ENCODE results near the gene E2F7. TPM values are rescaled to one million over a fixed set of nuclear protein-coding genes. Genes with fewer than 3 reads are reported as not detected.

Gene E2F7
- total RNA-seq, 1 experiment from 2014 or later, result 13.1 TPM

DNA sequence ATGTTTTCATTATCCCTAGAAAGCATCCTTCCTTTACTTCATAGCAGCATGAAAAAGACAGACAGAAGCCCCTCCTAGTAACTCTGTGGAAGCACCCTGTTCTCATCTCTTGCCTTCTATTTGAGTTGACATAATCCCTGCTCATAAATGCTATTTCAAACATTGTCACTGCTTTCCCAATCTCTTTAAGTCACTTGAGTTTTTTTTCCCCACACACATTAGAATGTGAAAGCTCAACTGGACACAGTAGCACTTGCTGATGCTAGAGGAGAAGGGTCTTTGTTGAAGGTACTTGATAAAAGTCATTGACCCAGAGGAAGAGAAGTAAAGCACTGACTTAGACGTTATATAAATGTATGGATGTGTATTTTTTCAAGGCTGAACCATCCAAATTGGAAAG lies 3.0 kb downstream of the E2F7 start:
- no peaks in the 10 kb centered on the region for H3K36me3 ChIP-seq (ENCODE audit: control insufficient read depth, insufficient read depth, low read length)
- ATAC-seq (no peak), DNase-seq (ENCODE audit: low read depth, low spot score) (no peak)
- CTCF ChIA-PET, result interaction anchor here (0.7 kb wide), 1 partner anchor 12 kb away, joined by 4 read pairs; no protein-coding TSS in a partner anchor
- no peaks in the 10 kb centered on the region for H3K27me3 ChIP-seq (ENCODE audit: control insufficient read depth, insufficient read depth, low read length)
- in situ Hi-C loops (cut with HindIII; ENCODE audit: low pct_unique_long_range_greater_than_20kb, low sequenced_read_pairs), result no loop called here
- no peaks in the 10 kb centered on the region for H3K9me3 ChIP-seq (ENCODE audit: control insufficient read depth, insufficient read depth, low read depth, low read length)
- peak overlapping the region in 1 of 2 experiments; percentile 86; a peak in 3 of 4 replicates for H3K4me3 ChIP-seq (ENCODE audit: low read depth in 2 of 2, low read length in 2 of 2)
- POLR2A ChIA-PET, result no interaction called here
- intact Hi-C loops (cut with micrococcal nuclease; ENCODE audit: unreplicated experiment), result loop anchor here (5.0 kb wide), 1 partner anchor 260 kb away; no protein-coding TSS in a partner anchor
- BruUV-seq (replicated peaks), result no TSS peak
- H3K4me1 ChIP-seq (ENCODE audit: control insufficient read depth, insufficient read depth, low read length), result peaks cover 20% of the 10 kb centered on the region
- TF ChIP-seq SIN3A (IDR thresholded peaks at IDR 0.05; ENCODE audit: borderline replicate concordance, insufficient read depth, low read depth, low read length) (no peak), TCF7L2 (IDR thresholded peaks at IDR 0.05; ENCODE audit: low read depth, low read length) (no peak), POLR2AphosphoS5 (IDR thresholded peaks at IDR 0.05; ENCODE audit: low read depth, low read length) (no peak)
- TF ChIP-seq, protein P1, sequence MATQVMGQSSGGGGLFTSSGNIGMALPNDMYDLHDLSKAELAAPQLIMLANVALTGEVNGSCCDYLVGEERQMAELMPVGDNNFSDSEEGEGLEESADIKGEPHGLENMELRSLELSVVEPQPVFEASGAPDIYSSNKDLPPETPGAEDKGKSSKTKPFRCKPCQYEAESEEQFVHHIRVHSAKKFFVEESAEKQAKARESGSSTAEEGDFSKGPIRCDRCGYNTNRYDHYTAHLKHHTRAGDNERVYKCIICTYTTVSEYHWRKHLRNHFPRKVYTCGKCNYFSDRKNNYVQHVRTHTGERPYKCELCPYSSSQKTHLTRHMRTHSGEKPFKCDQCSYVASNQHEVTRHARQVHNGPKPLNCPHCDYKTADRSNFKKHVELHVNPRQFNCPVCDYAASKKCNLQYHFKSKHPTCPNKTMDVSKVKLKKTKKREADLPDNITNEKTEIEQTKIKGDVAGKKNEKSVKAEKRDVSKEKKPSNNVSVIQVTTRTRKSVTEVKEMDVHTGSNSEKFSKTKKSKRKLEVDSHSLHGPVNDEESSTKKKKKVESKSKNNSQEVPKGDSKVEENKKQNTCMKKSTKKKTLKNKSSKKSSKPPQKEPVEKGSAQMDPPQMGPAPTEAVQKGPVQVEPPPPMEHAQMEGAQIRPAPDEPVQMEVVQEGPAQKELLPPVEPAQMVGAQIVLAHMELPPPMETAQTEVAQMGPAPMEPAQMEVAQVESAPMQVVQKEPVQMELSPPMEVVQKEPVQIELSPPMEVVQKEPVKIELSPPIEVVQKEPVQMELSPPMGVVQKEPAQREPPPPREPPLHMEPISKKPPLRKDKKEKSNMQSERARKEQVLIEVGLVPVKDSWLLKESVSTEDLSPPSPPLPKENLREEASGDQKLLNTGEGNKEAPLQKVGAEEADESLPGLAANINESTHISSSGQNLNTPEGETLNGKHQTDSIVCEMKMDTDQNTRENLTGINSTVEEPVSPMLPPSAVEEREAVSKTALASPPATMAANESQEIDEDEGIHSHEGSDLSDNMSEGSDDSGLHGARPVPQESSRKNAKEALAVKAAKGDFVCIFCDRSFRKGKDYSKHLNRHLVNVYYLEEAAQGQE (IDR thresholded peaks at IDR 0.05; ENCODE audit: insufficient read depth in 1 of 2, low read depth in 2 of 2, low read length in 1 of 2), result no peak
- TF ChIP-seq, protein P2, sequence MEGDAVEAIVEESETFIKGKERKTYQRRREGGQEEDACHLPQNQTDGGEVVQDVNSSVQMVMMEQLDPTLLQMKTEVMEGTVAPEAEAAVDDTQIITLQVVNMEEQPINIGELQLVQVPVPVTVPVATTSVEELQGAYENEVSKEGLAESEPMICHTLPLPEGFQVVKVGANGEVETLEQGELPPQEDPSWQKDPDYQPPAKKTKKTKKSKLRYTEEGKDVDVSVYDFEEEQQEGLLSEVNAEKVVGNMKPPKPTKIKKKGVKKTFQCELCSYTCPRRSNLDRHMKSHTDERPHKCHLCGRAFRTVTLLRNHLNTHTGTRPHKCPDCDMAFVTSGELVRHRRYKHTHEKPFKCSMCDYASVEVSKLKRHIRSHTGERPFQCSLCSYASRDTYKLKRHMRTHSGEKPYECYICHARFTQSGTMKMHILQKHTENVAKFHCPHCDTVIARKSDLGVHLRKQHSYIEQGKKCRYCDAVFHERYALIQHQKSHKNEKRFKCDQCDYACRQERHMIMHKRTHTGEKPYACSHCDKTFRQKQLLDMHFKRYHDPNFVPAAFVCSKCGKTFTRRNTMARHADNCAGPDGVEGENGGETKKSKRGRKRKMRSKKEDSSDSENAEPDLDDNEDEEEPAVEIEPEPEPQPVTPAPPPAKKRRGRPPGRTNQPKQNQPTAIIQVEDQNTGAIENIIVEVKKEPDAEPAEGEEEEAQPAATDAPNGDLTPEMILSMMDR (IDR thresholded peaks at IDR 0.05), result no peak
- peak overlapping the region; percentile 75 for H3K27ac ChIP-seq (ENCODE audit: low read length)

- ATAC-seq (no peak), DNase-seq (ENCODE audit: low read depth, low spot score) (no peak)
- Histone ChIP-seq H3K4me3 (ENCODE audit: low read depth in 2 of 2, low read length in 2 of 2) (no peak overlapping the region), H3K9me3 (ENCODE audit: control insufficient read depth, insufficient read depth, low read depth, low read length) (no peaks in the 10 kb centered on the region), H3K27me3 (ENCODE audit: control insufficient read depth, insufficient read depth, low read length) (no peaks in the 10 kb centered on the region), H3K27ac (ENCODE audit: low read length) (no peak overlapping the region), H3K4me1 (ENCODE audit: control insufficient read depth, insufficient read depth, low read length) (peaks cover 17% of the 10 kb centered on the region), H3K36me3 (ENCODE audit: control insufficient read depth, insufficient read depth, low read length) (no peaks in the 10 kb centered on the region)
- no TSS peak for BruUV-seq (replicated peaks)
- POLR2A ChIA-PET, result no interaction called here
- TF ChIP-seq TCF7L2 (IDR thresholded peaks at IDR 0.05; ENCODE audit: low read depth, low read length), result no peak
- TF ChIP-seq, protein P2 (IDR thresholded peaks at IDR 0.05), result no peak
- TF ChIP-seq SIN3A (IDR thresholded peaks at IDR 0.05; ENCODE audit: borderline replicate concordance, insufficient read depth, low read depth, low read length), result no peak
- no peak for TF ChIP-seq POLR2AphosphoS5 (IDR thresholded peaks at IDR 0.05; ENCODE audit: low read depth, low read length)
- TF ChIP-seq, protein P1 (IDR thresholded peaks at IDR 0.05; ENCODE audit: insufficient read depth in 1 of 2, low read depth in 2 of 2, low read length in 1 of 2), result no peak
- intact Hi-C loops (cut with micrococcal nuclease; ENCODE audit: unreplicated experiment), result loop anchor here (5.0 kb wide), 1 partner anchor 261 kb away; no protein-coding TSS in a partner anchor
- in situ Hi-C loops (cut with HindIII; ENCODE audit: low pct_unique_long_range_greater_than_20kb, low sequenced_read_pairs), result no loop called here
- CTCF ChIA-PET, result no interaction called here
Measured at GRCh38 chr12:77060883-77061240, 4.5 kb downstream of the E2F7 start.

All from Panc1 (cell line).